Tibial nerve (tissue), 4 donors: ENCODE data around the gene POLE4. TPM values are rescaled to one million over a fixed set of nuclear protein-coding genes. Genes with fewer than 3 reads are reported as not detected.

Experiments used
- DNase-seq, 2 donors: peaks; one replicate each; pipeline ENCODE4 v3.0.0-alpha.2; 2019; ENCODE audit warnings: low spot score in 2 of 2
- H3K27ac ChIP-seq, 4 donors: fragments of 200-600 bp; sonication (generic) in 3 of 4; one replicate each; pipeline ENCODE4 v1.5.1; 2017 to 2019; ENCODE audit warnings: mild to moderate bottlenecking in 1 of 4
- H3K27me3 ChIP-seq, 2 donors: fragments of 200-600 bp; sonication (generic) in 1 of 2; one replicate each; pipeline versions ENCODE4 v1.5.1 to v1.6.0; 2017 to 2019
- H3K36me3 ChIP-seq, 3 donors: fragments of 200-600 bp; sonication (generic); one replicate each; pipeline ENCODE4 v1.5.1; 2018 to 2019
- H3K4me1 ChIP-seq, 4 donors: fragments of 200-600 bp; sonication (generic) in 3 of 4; one replicate each; pipeline ENCODE4 v1.5.1; 2017 to 2019
- H3K4me3 ChIP-seq, 4 donors: fragments of 200-600 bp; sonication (generic) in 3 of 4; one replicate each; pipeline ENCODE4 v1.5.1; 2017 to 2019; ENCODE audit warnings: mild to moderate bottlenecking in 1 of 4, moderate library complexity in 1 of 4
- H3K9me3 ChIP-seq, 4 donors: fragments of 200-600 bp; sonication (generic) in 3 of 4; one replicate each; pipeline ENCODE4 v1.5.1; 2017 to 2019
- CTCF ChIP-seq, 5 experiments: fragments of 200-600 bp in 3 of 5; fragments of 450-650 bp in 2 of 5; sonication (generic) in 3 of 5; IDR thresholded peaks; one replicate each; pipeline ENCODE4 v1.5.1; 2016 to 2019; ENCODE audit warnings: antibody characterized with exemption in 5 of 5, mild to moderate bottlenecking in 3 of 5, moderate library complexity in 2 of 5
- EP300 ChIP-seq, 2 donors: sonication (generic); formaldehyde crosslinking; IDR thresholded peaks; one replicate each; pipeline ENCODE4 v1.6.1; 2017; ENCODE audit warnings: antibody characterized with exemption in 2 of 2, mild to moderate bottlenecking in 1 of 2
- POLR2A ChIP-seq, 2 donors: fragments of 450-650 bp; IDR thresholded peaks; one replicate each; pipeline ENCODE4 v1.6.1; 2017; ENCODE audit warnings: antibody characterized with exemption in 2 of 2, mild to moderate bottlenecking in 2 of 2, moderate library complexity in 2 of 2
- WGBS, 2 donors: methylation state at CpG; one replicate each; pipeline ENCODE4 v1.1.5; 2018; 5-methylcytosine and 5-hydroxymethylcytosine counted together
- total RNA-seq, 4 donors: library from RNA; depleted of rRNA; stranded (reverse); fragments of >200 nt; gene quantifications; one replicate each; pipeline ENCODE4 v1.1.0, GENCODE V29; 2016

The POLE4 gene
- total RNA-seq, 4 donors from 2014 or later, result 16.2 to 44.2 (median 25.9) TPM

GRCh38 chr2:75002007-75002406, 43.6 kb downstream of the POLE4 start:
- DNase-seq, result no peak
- peaks cover 0 to 7% (median 0%) of the 10 kb centered on the region in 4 donors for H3K9me3 ChIP-seq
- H3K4me3 ChIP-seq, result no peak overlapping the region
- H3K27ac ChIP-seq, result no peak overlapping the region
- H3K27me3 ChIP-seq, result no peaks in the 10 kb centered on the region
- H3K4me1 ChIP-seq, result no peaks in the 10 kb centered on the region
- H3K36me3 ChIP-seq, result peaks cover 0 to 15% (median 0%) of the 10 kb centered on the region in 3 donors
- no peak for TF ChIP-seq POLR2A (IDR thresholded peaks at IDR 0.05)
- no peak for TF ChIP-seq CTCF (IDR thresholded peaks at IDR 0.05)
- no peak for TF ChIP-seq EP300 (IDR thresholded peaks at IDR 0.05)
- WGBS, 2 donors, result 92 to 93% methylated on average over 3 of the region's 3 CpGs

- no peak for TF ChIP-seq EP300 (IDR thresholded peaks at IDR 0.05)
- Histone ChIP-seq H3K27ac (no peak overlapping the region), H3K36me3 (peaks cover 0 to 12% (median 0%) of the 10 kb centered on the region in 3 donors), H3K4me1 (no peaks in the 10 kb centered on the region), H3K4me3 (no peak overlapping the region), H3K9me3 (peaks cover 0 to 7% (median 0%) of the 10 kb centered on the region in 4 donors), H3K27me3 (no peaks in the 10 kb centered on the region)
- DNase-seq, result no peak
- 67 to 78% methylated on average over 2 of the region's 2 CpGs for WGBS, 2 donors
Observed at GRCh38 chr2:75003276-75003675, 44.8 kb downstream of the POLE4 start.

DNA sequence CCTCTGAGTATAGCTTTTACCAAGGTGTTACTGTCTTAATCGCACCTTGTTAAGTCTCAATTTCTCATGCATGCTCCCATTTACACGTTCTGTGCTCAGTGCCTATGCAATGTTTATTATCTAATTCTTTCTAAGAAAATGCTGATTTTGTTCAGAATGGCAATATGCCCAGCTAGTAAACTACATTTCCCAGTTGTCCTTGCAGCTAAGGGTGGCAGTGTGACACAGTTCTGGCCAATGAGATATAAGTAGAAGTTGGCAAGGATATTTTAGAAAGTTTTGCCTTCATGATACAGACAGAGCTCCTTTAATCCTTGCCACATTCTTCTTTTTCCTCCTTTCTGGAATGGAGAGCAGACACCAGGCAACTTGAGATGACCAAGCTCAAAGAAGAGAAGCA, 45.3 kb downstream of the POLE4 start:
- DNase-seq, result no peak
- Histone ChIP-seq H3K4me1 (no peaks in the 10 kb centered on the region), H3K9me3 (peaks cover 0 to 2% (median 0%) of the 10 kb centered on the region in 4 donors), H3K4me3 (no peak overlapping the region), H3K27ac (no peak overlapping the region), H3K27me3 (no peaks in the 10 kb centered on the region), H3K36me3 (peaks cover 0 to 7% (median 0%) of the 10 kb centered on the region in 3 donors)
- WGBS, 2 donors, result 72 to 75% methylated on average over 2 of the region's 2 CpGs
- TF ChIP-seq EP300 (IDR thresholded peaks at IDR 0.05) (no peak), POLR2A (IDR thresholded peaks at IDR 0.05) (no peak), CTCF (IDR thresholded peaks at IDR 0.05) (no peak)

- no peak overlapping the region for H3K4me3 ChIP-seq
- no peak overlapping the region for H3K27ac ChIP-seq
- no peaks in the 10 kb centered on the region for H3K27me3 ChIP-seq
- no peaks in the 10 kb centered on the region for H3K9me3 ChIP-seq
- DNase-seq, result no peak
- TF ChIP-seq CTCF (IDR thresholded peaks at IDR 0.05) (no peak), EP300 (IDR thresholded peaks at IDR 0.05) (no peak), POLR2A (IDR thresholded peaks at IDR 0.05) (no peak)
- no peaks in the 10 kb centered on the region for H3K4me1 ChIP-seq
- peaks cover 0 to 5% (median 0%) of the 10 kb centered on the region in 3 donors for H3K36me3 ChIP-seq
Observed at GRCh38 chr2:75006041-75006440, 47.6 kb downstream of the POLE4 start.

DNA sequence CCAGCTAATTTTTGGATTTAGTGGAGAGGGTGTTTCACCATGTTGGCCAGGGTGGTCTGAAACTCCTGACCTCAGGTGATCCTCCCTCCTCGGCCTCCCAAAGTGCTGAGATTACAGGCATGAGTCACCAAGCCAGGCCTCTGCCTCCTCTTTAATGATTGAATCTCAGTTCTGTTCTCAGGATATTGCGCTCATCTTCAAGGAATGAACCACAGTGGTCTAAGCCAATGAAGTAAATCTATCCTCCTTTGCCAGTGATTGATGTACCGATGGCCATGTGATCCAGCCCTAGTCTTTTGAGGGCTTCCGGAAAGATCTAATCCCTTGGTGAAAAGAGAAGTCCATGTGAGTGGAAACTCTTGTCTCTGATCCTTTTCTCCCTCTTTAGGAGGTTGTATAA, 48.6 kb downstream of the POLE4 start:
- Histone ChIP-seq H3K4me1 (no peaks in the 10 kb centered on the region), H3K36me3 (peaks cover 0 to 5% (median 0%) of the 10 kb centered on the region in 3 donors), H3K4me3 (no peak overlapping the region), H3K27me3 (no peaks in the 10 kb centered on the region), H3K9me3 (no peaks in the 10 kb centered on the region), H3K27ac (no peak overlapping the region)
- WGBS, 2 donors, result 98 to 99% methylated on average over 4 of the region's 4 CpGs
- TF ChIP-seq EP300 (IDR thresholded peaks at IDR 0.05), result no peak
- TF ChIP-seq CTCF (IDR thresholded peaks at IDR 0.05), result no peak
- DNase-seq, result no peak

DNA sequence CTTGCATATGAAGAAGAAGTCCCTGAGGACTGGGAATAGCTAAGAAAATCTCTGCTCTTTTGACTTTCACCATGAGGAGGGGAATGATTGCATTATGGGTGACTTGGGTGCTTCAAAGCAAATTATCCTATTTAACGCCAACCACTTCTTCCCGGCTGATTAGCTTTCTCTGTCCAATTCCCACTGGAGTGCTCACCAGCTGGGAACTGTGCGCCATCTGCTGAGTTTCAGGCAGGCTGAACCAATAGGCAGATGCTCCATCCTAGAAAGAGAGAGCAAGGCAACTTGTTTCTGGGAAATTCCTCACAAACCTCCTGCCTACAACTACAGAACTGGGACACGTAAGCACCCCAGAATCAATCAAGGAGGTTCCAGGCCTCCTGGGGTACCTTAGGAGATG, 49.4 kb downstream of the POLE4 start:
- Histone ChIP-seq H3K27ac (no peak overlapping the region), H3K36me3 (peaks cover 0 to 5% (median 0%) of the 10 kb centered on the region in 3 donors), H3K4me1 (no peaks in the 10 kb centered on the region), H3K9me3 (no peaks in the 10 kb centered on the region), H3K4me3 (no peak overlapping the region), H3K27me3 (no peaks in the 10 kb centered on the region)
- no peak for DNase-seq
- TF ChIP-seq CTCF (IDR thresholded peaks at IDR 0.05) (no peak), EP300 (IDR thresholded peaks at IDR 0.05) (no peak), POLR2A (IDR thresholded peaks at IDR 0.05) (no peak)
- 79 to 82% methylated on average over 4 of the region's 4 CpGs for WGBS, 2 donors
